GM12878 (cell line): ENCODE data around the gene ESCO1. TPM values are rescaled to one million over a fixed set of nuclear protein-coding genes. Genes with fewer than 3 reads are reported as not detected.

Source experiments
- ATAC-seq: fragments of 200-7000 bp; cut with Tn5 transposase; 3 replicates; pipeline ENCODE4 v1.9.1; 2020; ENCODE audit warnings: mild to moderate bottlenecking, moderate library complexity
- BruUV-seq: library from RNA; stranded (reverse); fragments of 400-500 nt; replicated peaks from 2 replicates; lab custom pipeline; 2021; lab: Mats Ljungman, UMichigan
- CTCF ChIA-PET: fragments of 300-600 bp; sonication (Branson Sonifier 250); formaldehyde crosslinking; extraction: SDS; loops from one replicate; lab custom pipeline; 2021; ENCODE audit warnings: inconsistent platforms; lab: Yijun Ruan, JAX
- POLR2A ChIA-PET: fragments of 350-600 bp; formaldehyde crosslinking; extraction: SDS; loops from one replicate; lab custom pipeline; 2021; ENCODE audit warnings: inconsistent platforms; lab: Charles Lee
- RAD21 ChIA-PET: fragments of 300-600 bp; sonication (Branson Sonifier 250); formaldehyde crosslinking; loops from one replicate; lab custom pipeline; 2023; ENCODE audit warnings: antibody characterized with exemption; ENCODE audit not compliant: unreplicated experiment; lab: Charles Lee
- SMC1A ChIA-PET: fragments of 300-600 bp; sonication (Branson Sonifier 250); formaldehyde crosslinking; loops from one replicate; lab custom pipeline; 2023; ENCODE audit not compliant: unreplicated experiment, uncharacterized antibody; lab: Charles Lee
- DNase-seq: peaks from one replicate; pipeline ENCODE4 v3.0.0-alpha.2; 2011; ENCODE audit warnings: low read depth, low spot score
- FAIRE-seq: peaks from 3 replicates; lab custom pipeline; 2011; peaks lifted over from hg19 to GRCh38; lab: Jason Lieb, UNC
- H2AFZ ChIP-seq: 2 replicates; pipeline ENCODE4 v1.6.0; 2011; ENCODE audit warnings: low read depth, low read length, control low read depth; ENCODE audit not compliant: control insufficient read depth
- H3K27ac ChIP-seq: 2 replicates; pipeline ENCODE4 v1.5.1; 2011; ENCODE audit warnings: control low read depth; ENCODE audit not compliant: control insufficient read depth, insufficient read depth
- H3K27me3 ChIP-seq, 2 experiments: replicated peaks in 1 of 2; 2 replicates each; pipeline versions ENCODE4 v1.6.0 to v1.6.1; 2011; ENCODE audit warnings: low read length in 1 of 2; ENCODE audit not compliant: control insufficient read depth in 2 of 2, insufficient read depth in 2 of 2
- H3K36me3 ChIP-seq, 2 experiments: 2 replicates each; pipeline ENCODE4 v1.5.1; 2011; ENCODE audit warnings: low read length in 1 of 2; ENCODE audit not compliant: control insufficient read depth in 2 of 2, insufficient read depth in 2 of 2
- H3K4me1 ChIP-seq: 2 replicates; pipeline ENCODE4 v1.6.1; 2011; ENCODE audit warnings: mild to moderate bottlenecking, low read length, moderate library complexity, mixed read lengths; ENCODE audit not compliant: control insufficient read depth, insufficient read depth
- H3K4me2 ChIP-seq: 2 replicates; pipeline ENCODE4 v1.6.0; 2011; ENCODE audit warnings: control low read depth; ENCODE audit not compliant: control insufficient read depth, insufficient read depth
- H3K4me3 ChIP-seq: fragments of 200-600 bp; sonication (generic); 2 replicates; pipeline ENCODE4 v1.5.1; 2016
- H3K79me2 ChIP-seq: 2 replicates; pipeline ENCODE4 v1.6.0; 2011; ENCODE audit warnings: low read length; ENCODE audit not compliant: control insufficient read depth, insufficient read depth
- H3K9ac ChIP-seq: 2 replicates; pipeline ENCODE4 v1.8.0; 2011; ENCODE audit warnings: low read length, control low read depth, mixed read lengths; ENCODE audit not compliant: control insufficient read depth, insufficient read depth
- H3K9me3 ChIP-seq: replicated peaks from 3 replicates; pipeline ENCODE4 v1.5.1; 2011; ENCODE audit warnings: mild to moderate bottlenecking, low read length; ENCODE audit not compliant: control insufficient read depth, insufficient read depth
- H4K20me1 ChIP-seq: 2 replicates; pipeline ENCODE4 v1.6.0; 2011; ENCODE audit not compliant: control insufficient read depth, insufficient read depth
- E2F8 ChIP-seq: fragments of 450-650 bp; IDR thresholded peaks from 2 replicates; pipeline ENCODE4 v1.6.1; 2018; ENCODE audit warnings: mild to moderate bottlenecking, low read depth, moderate library complexity; ENCODE audit not compliant: partially characterized antibody
- NFIC ChIP-seq: IDR thresholded peaks from 2 replicates; pipeline ENCODE4 v1.6.1; 2012; ENCODE audit warnings: low read depth, mild to moderate bottlenecking, inconsistent platforms, low read length, moderate library complexity
- NFYB ChIP-seq: IDR thresholded peaks from 2 replicates; pipeline ENCODE4 v1.6.1; 2011; ENCODE audit warnings: low read depth, mild to moderate bottlenecking, low read length, improper control_type of control experiment, moderate library complexity; ENCODE audit not compliant: insufficient read depth
- PKNOX1 ChIP-seq: fragments of 450-650 bp; IDR thresholded peaks from 2 replicates; pipeline ENCODE4 v1.6.1; 2016; ENCODE audit warnings: mild to moderate bottlenecking
- RELB ChIP-seq: fragments of 450-650 bp; IDR thresholded peaks from 2 replicates; pipeline ENCODE4 v1.6.1; 2017; ENCODE audit warnings: low read depth, mild to moderate bottlenecking, moderate library complexity
- RUNX3 ChIP-seq: IDR thresholded peaks from 2 replicates; pipeline ENCODE4 v1.6.1; 2012; ENCODE audit warnings: low read length, inconsistent platforms
- SMAD5 ChIP-seq: IDR thresholded peaks from 2 replicates; pipeline ENCODE4 v1.6.1; 2016; ENCODE audit warnings: antibody characterized with exemption, low read depth
- SUPT20H ChIP-seq: IDR thresholded peaks from 2 replicates; pipeline ENCODE4 v1.6.1; 2011; ENCODE audit warnings: low read depth, mild to moderate bottlenecking, low read length, moderate library complexity, borderline replicate concordance; ENCODE audit not compliant: control insufficient read depth
- TAF1 ChIP-seq: IDR thresholded peaks from 2 replicates; pipeline ENCODE4 v1.6.1; 2011; ENCODE audit warnings: mild to moderate bottlenecking, low read depth, low read length, borderline replicate concordance
- WGBS: methylation state at CpG from one replicate; pipeline ENCODE4 v1.1.6; 2016; ENCODE audit warnings: low lambda C conversion rate; ENCODE audit not compliant: insufficient replicate concordance, insufficient coverage; ENCODE audit errors: missing lambda C conversion rate; 5-methylcytosine and 5-hydroxymethylcytosine counted together
- in situ Hi-C: fragments of 300-500 bp; cut with MboI; formaldehyde crosslinking; loops from 9 replicates; pipeline ENCODE4 v1.14.3; 2018; ENCODE audit warnings: mixed read lengths
- intact Hi-C: fragments of 100-400 bp; cut with micrococcal nuclease; formaldehyde crosslinking; loops from one replicate; pipeline ENCODE4 v1.14.2; 2022; ENCODE audit not compliant: unreplicated experiment
- polyA plus RNA-seq, 11 experiments: library from polyadenylated mRNA; depleted of rRNA in 4 of 11; unstranded in 6 of 11; stranded (reverse) in 5 of 11; fragments of >200 nt; fragmentation: Nextera tagmentation in 4 of 11; fragmentation: Illumina TruSeq in 1 of 11; extraction: Ambion mirVana in 4 of 11; extraction: Trizol in 1 of 11; gene quantifications; 1 replicate in 1 of 11; 2 replicates in 10 of 11; pipeline versions ENCODE4 v1.2.1 to v1.2.3, GENCODE V29; 2011 to 2016; ENCODE audit warnings: inconsistent platforms in 2 of 11, missing spikeins in 2 of 11, low read depth in 1 of 11
- total RNA-seq, 4 experiments: library from RNA; depleted of rRNA in 3 of 4; stranded (reverse); fragments of >200 nt in 3 of 4; fragmentation: Illumina TruSeq in 1 of 4; extraction: Trizol in 1 of 4; gene quantifications; 2 replicates each; pipeline versions ENCODE4 v1.2.1 to v1.2.3, GENCODE V29; 2013 to 2021
- TF ChIP-seq, protein P1 (sequence below): IDR thresholded peaks from 2 replicates; pipeline ENCODE4 v1.6.1; 2012; ENCODE audit warnings: mild to moderate bottlenecking, low read depth, low read length

The ESCO1 gene
- total and polyA plus RNA-seq, 10 of the 15 experiments (the other 5 are each of a cell fraction or from before 2014, with no cell fraction given), result 8.6 to 22.4 (median 12.4) TPM

DNA sequence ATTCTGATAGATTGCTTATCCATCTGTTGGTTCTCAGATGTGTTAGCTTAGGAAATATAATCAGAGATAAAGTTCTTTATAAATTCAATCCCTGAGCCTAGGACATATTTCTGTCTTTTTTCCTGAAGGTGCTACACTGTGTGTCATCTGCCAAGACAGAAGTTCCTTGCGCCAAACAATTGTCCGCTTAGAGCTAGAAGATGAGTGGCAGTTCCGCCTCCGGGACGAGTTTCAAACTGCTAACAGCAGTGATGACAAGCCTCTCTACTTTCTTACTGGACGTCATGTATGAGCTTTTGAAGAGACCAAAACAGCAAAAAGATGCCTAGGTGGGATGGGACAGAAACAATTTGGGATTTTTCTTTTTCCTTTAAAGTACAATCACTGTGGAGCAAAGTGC lies 78.0 kb downstream of the ESCO1 start:
- no TSS peak for BruUV-seq
- Histone ChIP-seq H3K4me3 (no peak overlapping the region), H3K4me1 (no peaks in the 10 kb centered on the region), H3K9me3 (no peaks in the 10 kb centered on the region), H3K4me2 (no peak overlapping the region)
- intact Hi-C loops (no loop called here), in situ Hi-C loops (no loop called here)
- FAIRE-seq, result no peak
- ATAC-seq, result no peak
- POLR2A ChIA-PET, result no interaction called here
- no peak for TF ChIP-seq SMAD5
- TF ChIP-seq SUPT20H, result no peak
- no peak for TF ChIP-seq RELB
- no peak for TF ChIP-seq TAF1
- TF ChIP-seq, protein P1, sequence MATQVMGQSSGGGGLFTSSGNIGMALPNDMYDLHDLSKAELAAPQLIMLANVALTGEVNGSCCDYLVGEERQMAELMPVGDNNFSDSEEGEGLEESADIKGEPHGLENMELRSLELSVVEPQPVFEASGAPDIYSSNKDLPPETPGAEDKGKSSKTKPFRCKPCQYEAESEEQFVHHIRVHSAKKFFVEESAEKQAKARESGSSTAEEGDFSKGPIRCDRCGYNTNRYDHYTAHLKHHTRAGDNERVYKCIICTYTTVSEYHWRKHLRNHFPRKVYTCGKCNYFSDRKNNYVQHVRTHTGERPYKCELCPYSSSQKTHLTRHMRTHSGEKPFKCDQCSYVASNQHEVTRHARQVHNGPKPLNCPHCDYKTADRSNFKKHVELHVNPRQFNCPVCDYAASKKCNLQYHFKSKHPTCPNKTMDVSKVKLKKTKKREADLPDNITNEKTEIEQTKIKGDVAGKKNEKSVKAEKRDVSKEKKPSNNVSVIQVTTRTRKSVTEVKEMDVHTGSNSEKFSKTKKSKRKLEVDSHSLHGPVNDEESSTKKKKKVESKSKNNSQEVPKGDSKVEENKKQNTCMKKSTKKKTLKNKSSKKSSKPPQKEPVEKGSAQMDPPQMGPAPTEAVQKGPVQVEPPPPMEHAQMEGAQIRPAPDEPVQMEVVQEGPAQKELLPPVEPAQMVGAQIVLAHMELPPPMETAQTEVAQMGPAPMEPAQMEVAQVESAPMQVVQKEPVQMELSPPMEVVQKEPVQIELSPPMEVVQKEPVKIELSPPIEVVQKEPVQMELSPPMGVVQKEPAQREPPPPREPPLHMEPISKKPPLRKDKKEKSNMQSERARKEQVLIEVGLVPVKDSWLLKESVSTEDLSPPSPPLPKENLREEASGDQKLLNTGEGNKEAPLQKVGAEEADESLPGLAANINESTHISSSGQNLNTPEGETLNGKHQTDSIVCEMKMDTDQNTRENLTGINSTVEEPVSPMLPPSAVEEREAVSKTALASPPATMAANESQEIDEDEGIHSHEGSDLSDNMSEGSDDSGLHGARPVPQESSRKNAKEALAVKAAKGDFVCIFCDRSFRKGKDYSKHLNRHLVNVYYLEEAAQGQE, result no peak
- no peak for TF ChIP-seq PKNOX1
- TF ChIP-seq NFIC, result no peak
- TF ChIP-seq E2F8, result no peak
- no peak for TF ChIP-seq NFYB
- TF ChIP-seq RUNX3, result no peak
- TF ChIP-seq, all 136 proteins: peak for 0
- H3K79me2 ChIP-seq, result no peaks in the 10 kb centered on the region
- no peak overlapping the region for H2AFZ ChIP-seq
- H4K20me1 ChIP-seq, result no peaks in the 10 kb centered on the region
- CTCF ChIA-PET, result interaction anchor here (0.8 to 1.6 kb wide), 3 partner anchors 33 to 78 kb away, joined by 3 to 5 read pairs (median 3); partner anchors contain the start of gene ESCO1
- no peak overlapping the region for H3K27ac ChIP-seq
- whole genome bisulfite sequencing, result 96% methylated on average over 6 of the region's 6 CpGs
- no peak for DNase-seq
- peaks cover 0 to 3% of the 10 kb centered on the region in 2 experiments; a peak in 1 of 4 replicates for H3K36me3 ChIP-seq
- SMC1A ChIA-PET, result no interaction called here
- RAD21 ChIA-PET, result no interaction called here
- H3K9ac ChIP-seq, result no peak overlapping the region
- H3K27me3 ChIP-seq, result no peaks in the 10 kb centered on the region
